Motor neuron (in vitro differentiated cells): ENCODE data around the gene SLC7A4. TPM values are rescaled to one million over a fixed set of nuclear protein-coding genes. Genes with fewer than 3 reads are reported as not detected.

ENCODE experiments used
- ATAC-seq, 8 experiments: fragments of 200-7000 bp; cut with Tn5 transposase; replicated peaks in 6 of 8; 2 replicates each; pipeline ENCODE4 v1.8.0; 2021; ENCODE audit warnings: mild to moderate bottlenecking in 8 of 8, moderate library complexity in 8 of 8
- H3K27ac ChIP-seq, 2 donors: fragments of 250-450 bp; sonication (Bioruptor Pico); 2 replicates each; pipeline ENCODE4 v1.9.0; 2021; ENCODE audit warnings: antibody characterized with exemption in 2 of 2, mild to moderate bottlenecking in 2 of 2, moderate library complexity in 1 of 2
- H3K4me1 ChIP-seq, 2 donors: fragments of 250-450 bp; sonication (Bioruptor Pico); replicated peaks in 1 of 2; 2 replicates each; pipeline ENCODE4 v1.6.1; 2021; ENCODE audit warnings: antibody characterized with exemption in 2 of 2, mild to moderate bottlenecking in 2 of 2, moderate library complexity in 1 of 2
- H3K4me3 ChIP-seq, 5 donors: fragments of 250-450 bp; sonication (Bioruptor Pico); 2 replicates each; pipeline ENCODE4 v1.9.0; 2021; ENCODE audit warnings: antibody characterized with exemption in 5 of 5, mild to moderate bottlenecking in 5 of 5, moderate library complexity in 4 of 5
- WGBS, 10 experiments: fragments of 450-650 bp; shearing (Covaris generic); methylation state at CpG; one replicate each; pipeline ENCODE4 v1.0.0; 2022; 5-methylcytosine and 5-hydroxymethylcytosine counted together
- in situ Hi-C, 9 experiments: fragments of 400-800 bp; cut with MboI; loops; one replicate each; pipeline ENCODE4 v1.15.0; 2021; ENCODE audit warnings: low sequenced_read_pairs in 9 of 9, low pct_unique_long_range_greater_than_20kb in 2 of 9; ENCODE audit not compliant: unreplicated experiment in 9 of 9
- total RNA-seq, 8 experiments: library from RNA; unstranded; fragments of 300-600 nt; gene quantifications; 2 replicates each; pipeline versions ENCODE4 v1.2.3 to v1.2.4, GENCODE V29; 2022

Gene SLC7A4
- total RNA-seq, 8 experiments from 2014 or later, result 0.15 to 1.5 (median 0.42) TPM

- WGBS, 10 experiments, result 0 to 100% (median 69%) methylated on average over 1 to 4 of the region's 16 CpGs; no CpG with 5 or more reads in 5 of the 10 experiments
- H3K27ac ChIP-seq, result no peak overlapping the region
- in situ Hi-C loops, result no loop called here
- ATAC-seq, result no peak
- H3K4me3 ChIP-seq, result no peak overlapping the region
- H3K4me1 ChIP-seq, result no peaks in the 10 kb centered on the region
These were observed 43.6 kb downstream of the SLC7A4 start for GRCh38 chr22:20988573-20989322.

GRCh38 chr22:20987375-20987774 is 45.0 kb downstream of the SLC7A4 start:
- ATAC-seq, result no peak
- Histone ChIP-seq H3K4me1 (peaks cover 6 to 7% of the 10 kb centered on the region in 2 donors), H3K27ac (no peak overlapping the region), H3K4me3 (no peak overlapping the region)
- in situ Hi-C loops, result no loop called here
- WGBS, 10 experiments, result 87 to 100% (median 100%) methylated on average over 1 to 8 of the region's 14 CpGs; no CpG with 5 or more reads in 7 of the 10 experiments

GRCh38 chr22:20986365-20986764 is 46.0 kb downstream of the SLC7A4 start:
- Histone ChIP-seq H3K4me3 (no peak overlapping the region), H3K27ac (no peak overlapping the region), H3K4me1 (peaks cover 7 to 8% of the 10 kb centered on the region in 2 donors)
- no peak for ATAC-seq
- 86 to 100% (median 97%) methylated on average over 1 of the region's 1 CpG; no CpG with 5 or more reads in 1 of the 10 experiments for whole genome bisulfite sequencing, 10 experiments
- in situ Hi-C loops, result no loop called here

DNA sequence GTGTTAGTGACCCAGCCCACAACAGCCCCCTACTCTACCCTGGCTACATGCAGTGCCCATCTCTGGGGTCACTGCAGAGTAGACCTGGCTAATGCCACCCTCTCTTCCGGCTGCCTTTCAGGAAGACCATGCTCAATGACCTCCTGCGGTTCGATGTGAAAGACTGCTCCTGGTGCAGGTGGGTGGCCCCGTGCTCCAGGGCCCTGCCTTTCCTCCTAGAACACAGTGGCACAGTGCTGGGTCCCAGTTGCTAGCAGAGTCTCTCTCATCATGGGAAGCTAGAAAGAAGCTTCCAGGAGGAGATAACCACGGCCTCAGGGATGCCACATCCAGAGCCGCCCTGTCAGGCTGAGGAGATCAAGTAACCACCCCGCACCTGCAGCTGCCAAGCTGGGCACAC is 46.6 kb downstream of the SLC7A4 start:
- no peak for ATAC-seq
- no peak overlapping the region for H3K27ac ChIP-seq
- H3K4me3 ChIP-seq, result no peak overlapping the region
- 60 to 100% (median 96%) methylated on average over 1 to 4 of the region's 7 CpGs; no CpG with 5 or more reads in 5 of the 10 experiments for WGBS, 10 experiments
- in situ Hi-C loops, result no loop called here
- peaks cover 14% of the 10 kb centered on the region in 2 donors for H3K4me1 ChIP-seq

GRCh38 chr22:20983081-20983771 is 49.1 kb downstream of the SLC7A4 start:
- Histone ChIP-seq H3K4me3 (peak overlapping the region; percentile 72 to 86 (median 84)), H3K4me1 (peaks cover 19 to 30% of the 10 kb centered on the region in 2 donors), H3K27ac (peak overlapping the region in 1 of 2 donors; percentile 23)
- ATAC-seq, result peak in 2 of 8 experiments; percentile 28 to 55
- WGBS, 10 experiments, result 0 to 100% (median 75%) methylated on average over 1 to 4 of the region's 5 CpGs; no CpG with 5 or more reads in 1 of the 10 experiments
- in situ Hi-C loops, result no loop called here

DNA sequence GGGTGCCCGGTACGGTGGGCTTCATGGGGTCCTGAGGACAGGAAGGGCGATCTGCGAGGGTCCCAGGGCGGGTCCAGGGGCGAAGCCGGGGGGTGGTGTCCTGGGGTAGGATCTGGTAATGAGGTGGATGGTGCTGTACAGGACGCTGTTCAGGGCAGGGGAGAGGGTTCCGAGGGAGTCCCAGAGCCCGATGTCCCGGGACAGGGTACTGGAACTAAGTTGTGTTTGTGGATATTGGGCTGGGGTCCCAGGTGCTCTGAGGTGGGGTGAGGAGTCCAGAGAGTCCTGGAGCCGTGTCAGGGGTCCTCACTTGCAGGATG is 49.8 kb downstream of the SLC7A4 start:
- 0% methylated on average over 1 to 2 of the region's 12 CpGs; no CpG with 5 or more reads in 7 of the 10 experiments for WGBS, 10 experiments
- in situ Hi-C loops, result no loop called here
- H3K4me3 ChIP-seq, result peak overlapping the region; percentile 72 to 86 (median 84)
- peaks cover 19 to 30% of the 10 kb centered on the region in 2 donors for H3K4me1 ChIP-seq
- peak; percentile 2 to 22 (median 14) for ATAC-seq
- peak overlapping the region in 1 of 2 donors; percentile 98 for H3K27ac ChIP-seq

DNA sequence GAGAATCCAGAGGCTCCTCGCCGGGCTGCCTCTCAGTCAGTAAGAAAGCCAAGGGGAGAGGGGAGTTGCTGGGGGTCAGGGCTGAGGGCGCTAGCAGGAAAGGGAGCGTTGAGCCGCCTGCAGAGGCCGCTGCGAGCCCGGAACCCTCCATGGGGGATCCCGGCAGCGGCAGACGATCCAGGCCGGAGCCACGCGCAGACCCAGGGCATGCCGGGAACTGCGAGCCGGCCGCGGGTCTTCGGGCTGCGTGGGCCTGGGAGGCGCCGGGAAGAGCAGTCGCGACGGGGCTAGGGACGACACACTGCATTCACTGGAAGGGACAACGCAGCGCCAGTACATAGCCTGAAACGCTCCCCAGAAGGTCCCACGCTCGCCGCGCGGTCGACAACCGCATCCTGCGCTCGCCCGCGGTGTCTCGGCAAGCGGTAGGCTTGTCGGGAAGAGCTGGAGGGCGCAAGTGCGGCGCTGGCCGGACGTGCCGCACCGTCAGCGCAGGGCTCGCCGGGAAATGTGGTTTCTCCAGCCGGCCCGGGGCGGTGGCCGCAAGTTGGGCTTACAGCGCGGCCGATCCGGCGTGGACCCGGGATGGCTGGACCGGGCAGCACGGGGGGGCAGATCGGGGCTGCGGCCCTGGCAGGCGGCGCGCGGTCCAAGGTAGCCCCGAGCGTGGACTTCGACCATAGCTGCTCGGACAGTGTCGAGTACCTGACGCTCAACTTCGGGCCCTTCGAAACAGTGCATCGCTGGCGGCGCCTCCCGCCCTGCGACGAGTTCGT is 50.4 kb downstream of the SLC7A4 start, which contains the start of gene LZTR1:
LZTR1 (plus strand) TSS at position 511 of the 776 bp plus-strand sequence; CDS start at position 586, 75 bp downstream.
- ATAC-seq, result peak; percentile 78 to 94 (median 90)
- H3K4me3 ChIP-seq, result peak within 1 kb of the TSS; percentile 72 to 86 (median 84)
- peak within 1 kb of the TSS; percentile 97 to 98 for H3K27ac ChIP-seq
- H3K4me1 ChIP-seq, result peaks cover 19 to 30% of the 10 kb centered on the region in 2 donors
- in situ Hi-C loops, result no loop called here
- 0 to 2% (median 0%) methylated on average over 1 to 26 of the region's 87 CpGs; no CpG with 5 or more reads in 5 of the 10 experiments for WGBS, 10 experiments

GRCh38 chr22:20980938-20981722 is 51.2 kb downstream of the SLC7A4 start:
- in situ Hi-C loops, result no loop called here
- H3K27ac ChIP-seq, result peak overlapping the region; percentile 97 to 98
- ATAC-seq, result no peak
- 0 to 80% (median 33%) methylated on average over 1 to 8 of the region's 10 CpGs; no CpG with 5 or more reads in 3 of the 10 experiments for WGBS, 10 experiments
- H3K4me1 ChIP-seq, result peaks cover 19 to 30% of the 10 kb centered on the region in 2 donors
- peak overlapping the region; percentile 72 to 86 (median 84) for H3K4me3 ChIP-seq

DNA sequence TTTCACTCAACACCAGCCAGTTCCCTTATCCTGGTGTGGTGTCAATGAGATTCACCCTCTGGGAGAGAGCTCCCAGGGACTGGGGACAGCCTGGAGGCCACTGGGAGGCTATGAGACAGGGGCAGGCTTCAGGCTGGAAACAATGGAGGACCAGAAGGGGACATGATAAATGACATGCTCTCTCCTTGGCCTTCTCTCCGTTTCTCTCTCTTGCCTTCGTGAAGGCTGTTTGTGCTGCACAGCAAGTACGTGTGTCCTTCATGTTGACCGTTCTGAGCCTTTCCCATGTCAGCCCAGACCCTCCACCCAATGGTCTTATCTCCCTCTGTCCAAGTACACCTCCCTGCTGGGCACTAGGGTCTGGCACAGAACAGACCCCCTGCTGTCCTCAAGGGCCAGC is 51.8 kb downstream of the SLC7A4 start:
- H3K4me3 ChIP-seq, result no peak overlapping the region
- H3K4me1 ChIP-seq, result peaks cover 19 to 30% of the 10 kb centered on the region in 2 donors
- peak overlapping the region in 1 of 2 donors; percentile 98 for H3K27ac ChIP-seq
- no peak for ATAC-seq
- in situ Hi-C loops, result no loop called here
- 47 to 100% (median 81%) methylated on average over 1 to 4 of the region's 4 CpGs; no CpG with 5 or more reads in 5 of the 10 experiments for WGBS, 10 experiments

- peaks cover 19 to 30% of the 10 kb centered on the region in 2 donors for H3K4me1 ChIP-seq
- in situ Hi-C loops, result no loop called here
- peak overlapping the region in 1 of 2 donors; percentile 38 for H3K27ac ChIP-seq
- no peak overlapping the region for H3K4me3 ChIP-seq
- WGBS, 10 experiments, result 60 to 70% methylated on average over 1 to 4 of the region's 13 CpGs; no CpG with 5 or more reads in 8 of the 10 experiments
- no peak for ATAC-seq
These were observed 52.4 kb downstream of the SLC7A4 start for GRCh38 chr22:20979940-20980453.

- H3K4me3 ChIP-seq, result no peak overlapping the region
- H3K27ac ChIP-seq, result peak overlapping the region in 1 of 2 donors; percentile 56
- peak in 6 of 8 experiments; percentile 10 to 64 (median 40) for ATAC-seq
- peaks cover 19 to 30% of the 10 kb centered on the region in 2 donors for H3K4me1 ChIP-seq
- in situ Hi-C loops, result no loop called here
- 0 to 95% (median 37%) methylated on average over 4 to 11 of the region's 39 CpGs; no CpG with 5 or more reads in 6 of the 10 experiments for WGBS, 10 experiments
These were observed 53.0 kb downstream of the SLC7A4 start for GRCh38 chr22:20979243-20979809.
